Measurements from ENCODE around the gene MTRF1L.

The MTRF1L gene

GRCh38 chr6:152950240-152950639 lies 52.3 kb downstream of the MTRF1L start:
- Histone ChIP-seq H3K27ac (ENCODE audit: low read length) (no peak overlapping the region), H3K4me1 (ENCODE audit: low read length) (no peaks in the 10 kb centered on the region), H3K9me3 (replicated peaks; ENCODE audit: insufficient read depth, low read length) (no peaks in the 10 kb centered on the region), H3K79me2 (ENCODE audit: low read length) (no peaks in the 10 kb centered on the region), H3K36me3 (replicated peaks; ENCODE audit: insufficient read depth, low read length) (no peaks in the 10 kb centered on the region), H3K9me2 (replicated peaks; ENCODE audit: insufficient read depth, low read length) (no peaks in the 10 kb centered on the region), H3K4me3 (ENCODE audit: low read length) (no peak overlapping the region), H3F3A (ENCODE audit: insufficient read depth, low read length) (no peaks in the 10 kb centered on the region), H3K9ac (ENCODE audit: low read length) (no peak overlapping the region), H2AFZ (ENCODE audit: low read length) (no peak overlapping the region), H4K20me1 (ENCODE audit: insufficient read depth, low read length) (no peaks in the 10 kb centered on the region), H3K4me2 (ENCODE audit: low read depth, low read length) (no peak overlapping the region), H3K27me3 (replicated peaks; ENCODE audit: insufficient read depth, low read length) (no peaks in the 10 kb centered on the region)
- no peak for DNase-seq
- TF ChIP-seq EZH2 (optimal IDR thresholded peaks at IDR 0.05; ENCODE audit: low read depth, low read length) (no peak), EZH2phosphoT487 (IDR thresholded peaks at IDR 0.05; ENCODE audit: low read length) (no peak)
- TF ChIP-seq, protein P1, sequence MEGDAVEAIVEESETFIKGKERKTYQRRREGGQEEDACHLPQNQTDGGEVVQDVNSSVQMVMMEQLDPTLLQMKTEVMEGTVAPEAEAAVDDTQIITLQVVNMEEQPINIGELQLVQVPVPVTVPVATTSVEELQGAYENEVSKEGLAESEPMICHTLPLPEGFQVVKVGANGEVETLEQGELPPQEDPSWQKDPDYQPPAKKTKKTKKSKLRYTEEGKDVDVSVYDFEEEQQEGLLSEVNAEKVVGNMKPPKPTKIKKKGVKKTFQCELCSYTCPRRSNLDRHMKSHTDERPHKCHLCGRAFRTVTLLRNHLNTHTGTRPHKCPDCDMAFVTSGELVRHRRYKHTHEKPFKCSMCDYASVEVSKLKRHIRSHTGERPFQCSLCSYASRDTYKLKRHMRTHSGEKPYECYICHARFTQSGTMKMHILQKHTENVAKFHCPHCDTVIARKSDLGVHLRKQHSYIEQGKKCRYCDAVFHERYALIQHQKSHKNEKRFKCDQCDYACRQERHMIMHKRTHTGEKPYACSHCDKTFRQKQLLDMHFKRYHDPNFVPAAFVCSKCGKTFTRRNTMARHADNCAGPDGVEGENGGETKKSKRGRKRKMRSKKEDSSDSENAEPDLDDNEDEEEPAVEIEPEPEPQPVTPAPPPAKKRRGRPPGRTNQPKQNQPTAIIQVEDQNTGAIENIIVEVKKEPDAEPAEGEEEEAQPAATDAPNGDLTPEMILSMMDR (IDR thresholded peaks at IDR 0.05; ENCODE audit: low read length): no peak

GRCh38 chr6:152948150-152948768 lies 54.2 kb downstream of the MTRF1L start:
- TF ChIP-seq EZH2 (optimal IDR thresholded peaks at IDR 0.05; ENCODE audit: low read depth, low read length): no peak
- TF ChIP-seq, protein P1 (IDR thresholded peaks at IDR 0.05; ENCODE audit: low read length): peak; percentile 49
- H3K4me3 ChIP-seq (ENCODE audit: low read length): no peak overlapping the region
- H3K79me2 ChIP-seq (ENCODE audit: low read length): no peaks in the 10 kb centered on the region
- H3K9me3 ChIP-seq (replicated peaks; ENCODE audit: insufficient read depth, low read length): no peaks in the 10 kb centered on the region
- no peaks in the 10 kb centered on the region for H3K9me2 ChIP-seq (replicated peaks; ENCODE audit: insufficient read depth, low read length)
- H3K4me1 ChIP-seq (ENCODE audit: low read length): no peaks in the 10 kb centered on the region
- no peak overlapping the region for H3K9ac ChIP-seq (ENCODE audit: low read length)
- peak; percentile 42 for DNase-seq
- no peak overlapping the region for H3K27ac ChIP-seq (ENCODE audit: low read length)
- H3K36me3 ChIP-seq (replicated peaks; ENCODE audit: insufficient read depth, low read length): no peaks in the 10 kb centered on the region
- H3K4me2 ChIP-seq (ENCODE audit: low read depth, low read length): peak overlapping the region; percentile 55; the same call in 1 of the 2 replicates
- no peaks in the 10 kb centered on the region for H3K27me3 ChIP-seq (replicated peaks; ENCODE audit: insufficient read depth, low read length)
- no peaks in the 10 kb centered on the region for H4K20me1 ChIP-seq (ENCODE audit: insufficient read depth, low read length)
- peak overlapping the region; percentile 67; the same call in 1 of the 2 replicates for H2AFZ ChIP-seq (ENCODE audit: low read length)
- no peaks in the 10 kb centered on the region for H3F3A ChIP-seq (ENCODE audit: insufficient read depth, low read length)

DNA sequence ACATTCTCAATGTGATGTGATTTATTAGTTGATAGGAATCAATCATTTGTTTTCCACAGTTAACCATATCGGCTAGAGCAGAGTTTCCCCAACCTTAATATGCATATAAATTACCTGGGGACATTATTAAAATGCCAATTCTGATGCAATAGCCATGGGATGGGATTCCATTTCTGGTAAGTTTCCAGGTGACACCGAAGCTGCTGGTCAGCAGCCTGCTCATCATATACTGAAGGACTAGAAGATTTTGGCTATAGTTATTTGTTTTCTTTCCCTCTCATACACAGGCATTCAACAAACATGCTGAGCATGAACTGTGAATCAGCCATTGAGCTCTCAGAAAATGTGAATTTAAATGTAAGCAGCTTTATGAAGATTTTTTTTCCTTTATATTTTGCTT lies 55.5 kb downstream of the MTRF1L start:
- H3K9me3 ChIP-seq (replicated peaks; ENCODE audit: insufficient read depth, low read length): no peaks in the 10 kb centered on the region
- H3K9me2 ChIP-seq (replicated peaks; ENCODE audit: insufficient read depth, low read length): no peaks in the 10 kb centered on the region
- H3K4me2 ChIP-seq (ENCODE audit: low read depth, low read length): no peak overlapping the region
- no peak for DNase-seq
- no peak overlapping the region for H3K27ac ChIP-seq (ENCODE audit: low read length)
- H3K36me3 ChIP-seq (replicated peaks; ENCODE audit: insufficient read depth, low read length): no peaks in the 10 kb centered on the region
- no peaks in the 10 kb centered on the region for H3K79me2 ChIP-seq (ENCODE audit: low read length)
- no peaks in the 10 kb centered on the region for H3K27me3 ChIP-seq (replicated peaks; ENCODE audit: insufficient read depth, low read length)
- TF ChIP-seq EZH2phosphoT487 (IDR thresholded peaks at IDR 0.05; ENCODE audit: low read length) (no peak), EZH2 (optimal IDR thresholded peaks at IDR 0.05; ENCODE audit: low read depth, low read length) (no peak)
- TF ChIP-seq, protein P1 (IDR thresholded peaks at IDR 0.05; ENCODE audit: low read length): no peak
- no peaks in the 10 kb centered on the region for H3K4me1 ChIP-seq (ENCODE audit: low read length)
- no peak overlapping the region for H2AFZ ChIP-seq (ENCODE audit: low read length)
- H3F3A ChIP-seq (ENCODE audit: insufficient read depth, low read length): no peaks in the 10 kb centered on the region
- H3K9ac ChIP-seq (ENCODE audit: low read length): no peak overlapping the region
- H3K4me3 ChIP-seq (ENCODE audit: low read length): no peak overlapping the region
- H4K20me1 ChIP-seq (ENCODE audit: insufficient read depth, low read length): no peaks in the 10 kb centered on the region
